ENCODE measurements around the gene LYST. TPM values are rescaled to one million over a fixed set of nuclear protein-coding genes. Genes with fewer than 3 reads are reported as not detected.
A peak's percentile ranks its signal among the peaks of the same experiment; 100 is the strongest.

The LYST gene
- total and polyA plus RNA-seq, 10 of the 15 experiments (the other 5 are each of a cell fraction or from before 2014, with no cell fraction given) = 3.3 to 28.1 (median 5.6) TPM

DNA sequence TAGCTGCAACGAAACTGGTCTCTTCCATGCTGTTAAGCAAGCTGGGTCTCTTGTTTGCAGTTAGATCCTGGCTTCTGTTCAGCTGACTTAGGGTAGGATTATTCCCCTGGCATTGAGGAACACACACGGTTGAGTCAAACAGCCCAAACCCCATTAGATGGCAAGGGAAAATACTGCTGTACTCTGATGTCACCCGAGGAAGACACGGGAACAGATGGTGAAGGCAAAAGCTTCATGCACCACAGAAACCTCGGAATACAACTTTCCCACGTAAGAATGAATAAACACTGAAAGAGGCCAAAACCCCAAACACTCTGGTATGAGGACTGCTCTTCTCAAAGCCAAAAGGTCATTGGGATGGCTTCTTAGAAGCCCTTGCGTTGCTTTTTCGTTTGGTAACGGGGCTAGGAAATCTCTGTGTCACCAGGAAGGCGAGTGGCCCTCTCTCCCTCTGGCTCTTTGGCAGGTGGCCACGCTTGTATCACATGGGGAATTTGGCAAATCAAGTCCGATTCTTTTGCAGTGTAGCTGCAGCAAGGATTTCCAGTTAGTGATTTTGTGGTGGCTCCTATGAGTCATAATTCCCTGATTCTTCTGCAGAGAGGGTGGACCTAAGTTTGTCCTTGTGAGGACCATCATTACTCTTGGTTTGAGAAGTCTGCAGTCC, 16.7 kb upstream of the LYST start (continued):
- TF ChIP-seq EP300 (IDR thresholded peaks at IDR 0.05; ENCODE audit: borderline replicate concordance in 1 of 2, control insufficient read depth in 1 of 2, low read depth in 2 of 2, low read length in 2 of 2) = no peak
- no peak for TF ChIP-seq NFXL1 (IDR thresholded peaks at IDR 0.05; ENCODE audit: borderline replicate concordance)
- TF ChIP-seq PAX8 (IDR thresholded peaks at IDR 0.05) = no peak
- TF ChIP-seq SIN3A (IDR thresholded peaks at IDR 0.05; ENCODE audit: low read depth, low read length) = no peak
- TF ChIP-seq GABPA (IDR thresholded peaks at IDR 0.05; ENCODE audit: low read depth) = no peak
- no peak for TF ChIP-seq MYC (IDR thresholded peaks at IDR 0.05; ENCODE audit: insufficient read depth, insufficient read length, insufficient replicate concordance, low read length, severe bottlenecking)
- no peak for TF ChIP-seq MYB (IDR thresholded peaks at IDR 0.05; ENCODE audit: borderline replicate concordance, low read depth, low read length)
- TF ChIP-seq ZBED1 (IDR thresholded peaks at IDR 0.05; ENCODE audit: borderline replicate concordance) = 0 out of 2 replicates have a peak, but pooled peaks have one; percentile 24
- TF ChIP-seq ATF7 (IDR thresholded peaks at IDR 0.05; ENCODE audit: low read depth) = peak; percentile 42
- no peak for TF ChIP-seq TCF3 (IDR thresholded peaks at IDR 0.05; ENCODE audit: borderline replicate concordance, insufficient read depth, low read depth, low read length)
- TF ChIP-seq SREBF2 (IDR thresholded peaks at IDR 0.05; ENCODE audit: low read length) = no peak
- TF ChIP-seq, protein P1, sequence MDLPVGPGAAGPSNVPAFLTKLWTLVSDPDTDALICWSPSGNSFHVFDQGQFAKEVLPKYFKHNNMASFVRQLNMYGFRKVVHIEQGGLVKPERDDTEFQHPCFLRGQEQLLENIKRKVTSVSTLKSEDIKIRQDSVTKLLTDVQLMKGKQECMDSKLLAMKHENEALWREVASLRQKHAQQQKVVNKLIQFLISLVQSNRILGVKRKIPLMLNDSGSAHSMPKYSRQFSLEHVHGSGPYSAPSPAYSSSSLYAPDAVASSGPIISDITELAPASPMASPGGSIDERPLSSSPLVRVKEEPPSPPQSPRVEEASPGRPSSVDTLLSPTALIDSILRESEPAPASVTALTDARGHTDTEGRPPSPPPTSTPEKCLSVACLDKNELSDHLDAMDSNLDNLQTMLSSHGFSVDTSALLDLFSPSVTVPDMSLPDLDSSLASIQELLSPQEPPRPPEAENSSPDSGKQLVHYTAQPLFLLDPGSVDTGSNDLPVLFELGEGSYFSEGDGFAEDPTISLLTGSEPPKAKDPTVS (IDR thresholded peaks at IDR 0.05; ENCODE audit: low read depth, low read length) = no peak
- no peak for TF ChIP-seq RB1 (IDR thresholded peaks at IDR 0.05; ENCODE audit: borderline replicate concordance)
- TF ChIP-seq LARP7 (IDR thresholded peaks at IDR 0.05) = no peak
- peak in 1 of 2 experiments; percentile 16; a peak in 1 of 4 replicates for TF ChIP-seq ETV6 (conservative IDR thresholded peaks at IDR 0.05 in 1 of 2, IDR thresholded peaks at IDR 0.05 in 1 of 2; ENCODE audit: borderline replicate concordance in 1 of 2, low read depth in 1 of 2)
- no peak for TF ChIP-seq SRF (IDR thresholded peaks at IDR 0.05; ENCODE audit: low read depth in 2 of 2, low read length in 2 of 2)
- peak; percentile 73; the same call in 1 of the 2 replicates for TF ChIP-seq RAD51 (IDR thresholded peaks at IDR 0.05)
- TF ChIP-seq, protein P2, sequence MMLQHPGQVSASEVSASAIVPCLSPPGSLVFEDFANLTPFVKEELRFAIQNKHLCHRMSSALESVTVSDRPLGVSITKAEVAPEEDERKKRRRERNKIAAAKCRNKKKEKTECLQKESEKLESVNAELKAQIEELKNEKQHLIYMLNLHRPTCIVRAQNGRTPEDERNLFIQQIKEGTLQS (IDR thresholded peaks at IDR 0.05; ENCODE audit: borderline replicate concordance, extremely low read depth, low read depth, low read length) = no peak
- no peak for TF ChIP-seq CBX5 (IDR thresholded peaks at IDR 0.05; ENCODE audit: low read depth)
- no peak for TF ChIP-seq YBX1 (IDR thresholded peaks at IDR 0.05)
- TF ChIP-seq RCOR1 (conservative IDR thresholded peaks at IDR 0.05; ENCODE audit: low read depth, low read length) = no peak
- TF ChIP-seq CREB1 (IDR thresholded peaks at IDR 0.05; ENCODE audit: low read depth) = 0 out of 2 replicates have a peak, but pooled peaks have one; percentile 12
- TF ChIP-seq, protein P3, sequence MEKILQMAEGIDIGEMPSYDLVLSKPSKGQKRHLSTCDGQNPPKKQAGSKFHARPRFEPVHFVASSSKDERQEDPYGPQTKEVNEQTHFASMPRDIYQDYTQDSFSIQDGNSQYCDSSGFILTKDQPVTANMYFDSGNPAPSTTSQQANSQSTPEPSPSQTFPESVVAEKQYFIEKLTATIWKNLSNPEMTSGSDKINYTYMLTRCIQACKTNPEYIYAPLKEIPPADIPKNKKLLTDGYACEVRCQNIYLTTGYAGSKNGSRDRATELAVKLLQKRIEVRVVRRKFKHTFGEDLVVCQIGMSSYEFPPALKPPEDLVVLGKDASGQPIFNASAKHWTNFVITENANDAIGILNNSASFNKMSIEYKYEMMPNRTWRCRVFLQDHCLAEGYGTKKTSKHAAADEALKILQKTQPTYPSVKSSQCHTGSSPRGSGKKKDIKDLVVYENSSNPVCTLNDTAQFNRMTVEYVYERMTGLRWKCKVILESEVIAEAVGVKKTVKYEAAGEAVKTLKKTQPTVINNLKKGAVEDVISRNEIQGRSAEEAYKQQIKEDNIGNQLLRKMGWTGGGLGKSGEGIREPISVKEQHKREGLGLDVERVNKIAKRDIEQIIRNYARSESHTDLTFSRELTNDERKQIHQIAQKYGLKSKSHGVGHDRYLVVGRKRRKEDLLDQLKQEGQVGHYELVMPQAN (conservative IDR thresholded peaks at IDR 0.05) = no peak
- TF ChIP-seq SMAD1 (IDR thresholded peaks at IDR 0.05; ENCODE audit: low read depth, partially characterized antibody) = no peak
- TF ChIP-seq, protein P4, sequence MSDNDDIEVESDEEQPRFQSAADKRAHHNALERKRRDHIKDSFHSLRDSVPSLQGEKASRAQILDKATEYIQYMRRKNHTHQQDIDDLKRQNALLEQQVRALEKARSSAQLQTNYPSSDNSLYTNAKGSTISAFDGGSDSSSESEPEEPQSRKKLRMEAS (IDR thresholded peaks at IDR 0.05; ENCODE audit: low read depth, low read length) = no peak
- TF ChIP-seq ZNF207 (IDR thresholded peaks at IDR 0.05; ENCODE audit: borderline replicate concordance) = no peak
- TF ChIP-seq DPF2 (IDR thresholded peaks at IDR 0.05) = peak; percentile 58; the same call in 1 of the 2 replicates
